GM19238 (cell line): ENCODE data around the gene MIXL1.

Experiments used
- DNase-seq: peaks from one replicate; pipeline ENCODE4 v3.0.0; 2011; ENCODE audit warnings: low spot score; ENCODE audit not compliant: insufficient read length

The MIXL1 gene

GRCh38 chr1:226276077-226276682 is 52.7 kb downstream of the MIXL1 start:
- no peak for DNase-seq
